ENCODE data around the gene LCMT2.
A peak's percentile ranks its signal among the peaks of the same experiment; 100 is the strongest.
"Not testable (repeated sequence)": the region's sequence is repeated elsewhere in the genome, so short reads cannot be mapped to it uniquely, and the experiment has no call there.

Gene LCMT2

GRCh38 chr15:43316016-43316970, 14.1 kb downstream of the LCMT2 start:
- DNase-seq (ENCODE audit: low read depth in 3 of 3) = no peak

GRCh38 chr15:43314171-43314570, 16.2 kb downstream of the LCMT2 start:
- DNase-seq (ENCODE audit: low read depth in 3 of 3) = no peak

GRCh38 chr15:43312378-43312777, 18.0 kb downstream of the LCMT2 start:
- DNase-seq (ENCODE audit: low read depth in 3 of 3) = no peak

- DNase-seq (ENCODE audit: low read depth in 3 of 3) = no peak
Measured at GRCh38 chr15:43302205-43302817, 28.1 kb downstream of the LCMT2 start, which contains the start of gene TGM7. Gene TGM7, minus strand, starts transcription at chr15:43302255.

GRCh38 chr15:43299884-43300283, 30.5 kb downstream of the LCMT2 start:
- no peak for DNase-seq (ENCODE audit: low read depth in 3 of 3)

GRCh38 chr15:43299411-43299810, 31.0 kb downstream of the LCMT2 start:
- no peak for DNase-seq (ENCODE audit: low read depth in 3 of 3)

- no peak for DNase-seq (ENCODE audit: low read depth in 3 of 3)
Measured at GRCh38 chr15:43294091-43294706, 36.2 kb downstream of the LCMT2 start.

- DNase-seq (ENCODE audit: low read depth in 3 of 3) = no peak
Measured at GRCh38 chr15:43293432-43293831, 36.9 kb downstream of the LCMT2 start.

GRCh38 chr15:43292375-43293078, 37.8 kb downstream of the LCMT2 start:
- no peak for DNase-seq (ENCODE audit: low read depth in 3 of 3)

- DNase-seq (ENCODE audit: low read depth in 3 of 3) = not testable (repeated sequence)
Measured at GRCh38 chr15:43289656-43290055, 40.7 kb downstream of the LCMT2 start.

- no peak for DNase-seq (ENCODE audit: low read depth in 3 of 3)
Measured at GRCh38 chr15:43287254-43287653, 43.1 kb downstream of the LCMT2 start.

- no peak for DNase-seq (ENCODE audit: low read depth in 3 of 3)
Measured at GRCh38 chr15:43286074-43286473, 44.3 kb downstream of the LCMT2 start.

- peak in 1 of 3 experiments; percentile 47 for DNase-seq (ENCODE audit: low read depth in 3 of 3)
Measured at GRCh38 chr15:43285609-43286037, 44.8 kb downstream of the LCMT2 start.

- DNase-seq (ENCODE audit: low read depth in 3 of 3) = no peak
Measured at GRCh38 chr15:43283526-43283925, 46.8 kb downstream of the LCMT2 start.

- DNase-seq (ENCODE audit: low read depth in 3 of 3) = no peak
Measured at GRCh38 chr15:43281926-43282602, 48.3 kb downstream of the LCMT2 start.

- DNase-seq (ENCODE audit: low read depth in 3 of 3) = no peak
Measured at GRCh38 chr15:43280996-43281395, 49.4 kb downstream of the LCMT2 start.

- no peak for DNase-seq (ENCODE audit: low read depth in 3 of 3)
Measured at GRCh38 chr15:43279496-43279895, 50.9 kb downstream of the LCMT2 start.

- no peak for DNase-seq (ENCODE audit: low read depth in 3 of 3)
Measured at GRCh38 chr15:43278869-43279268, 51.5 kb downstream of the LCMT2 start.

GRCh38 chr15:43277901-43278300, 52.5 kb downstream of the LCMT2 start:
- DNase-seq (ENCODE audit: low read depth in 3 of 3) = no peak

GRCh38 chr15:43277231-43277823, 53.0 kb downstream of the LCMT2 start:
- no peak for DNase-seq (ENCODE audit: low read depth in 3 of 3)
